HCT116 (cell line): ENCODE results near the gene DNAL4. TPM values are rescaled to one million over a fixed set of nuclear protein-coding genes. Genes with fewer than 3 reads are reported as not detected.

ENCODE experiments used
- ATAC-seq: fragments of 200-7000 bp; cut with Tn5 transposase; 2 replicates; pipeline ENCODE4 v1.9.1; 2020; ENCODE audit warnings: mild to moderate bottlenecking, moderate library complexity
- BruUV-seq: library from RNA; stranded (reverse); fragments of 400-500 nt; replicated peaks from 2 replicates; lab custom pipeline; 2021; lab: Mats Ljungman, UMichigan
- CTCF ChIA-PET: fragments of 300-600 bp; sonication (Branson Sonifier 250); formaldehyde crosslinking; loops from one replicate; lab custom pipeline; 2021; ENCODE audit warnings: antibody characterized with exemption; lab: Charles Lee
- POLR2A ChIA-PET: fragments of 300-600, 350-600 bp; sonication (Branson Sonifier 250); formaldehyde crosslinking; loops from one replicate; lab custom pipeline; 2021; ENCODE audit warnings: antibody characterized with exemption; lab: Charles Lee
- RAD21 ChIA-PET, 2 experiments: fragments of 300-600 bp; sonication (Branson Sonifier 250); formaldehyde crosslinking; loops; one replicate each; lab custom pipeline; 2023; ENCODE audit warnings: low total read pairs in 2 of 2; ENCODE audit not compliant: uncharacterized antibody in 2 of 2, unreplicated experiment in 2 of 2, low non-redundant PET in 1 of 2; lab: Charles Lee
- DNase-seq: peaks from one replicate; pipeline ENCODE4 v3.0.0-alpha.2; 2010; ENCODE audit warnings: low read depth, low spot score
- H2AFZ ChIP-seq: fragments of 200-600 bp; shearing (Covaris generic), sonication (generic); 2 replicates; pipeline ENCODE4 v1.6.1; 2017; ENCODE audit warnings: low read depth, mixed run types, mixed read lengths, antibody characterized with exemption, low read length; ENCODE audit not compliant: poor library complexity, severe bottlenecking
- H3K27ac ChIP-seq: 2 replicates; pipeline ENCODE4 v1.5.1; 2012; ENCODE audit warnings: low read depth, low read length
- H3K27me3 ChIP-seq: fragments of 200-600 bp; sonication (generic); 2 replicates; pipeline ENCODE4 v1.6.1; 2016; ENCODE audit warnings: mixed run types, low read length, mixed read lengths; ENCODE audit not compliant: insufficient read depth
- H3K36me3 ChIP-seq, 2 experiments: fragments of 200-500 bp in 1 of 2; fragments of 200-600 bp in 1 of 2; sonication (Bioruptor generic) in 1 of 2; sonication (generic) in 1 of 2; 2 replicates each; pipeline versions ENCODE4 v1.5.1 to v1.6.1; 2014 to 2016; ENCODE audit warnings: low read length in 2 of 2, inconsistent platforms in 1 of 2, mixed read lengths in 1 of 2, mixed run types in 1 of 2; ENCODE audit not compliant: insufficient read depth in 2 of 2, control insufficient read depth in 1 of 2
- H3K4me1 ChIP-seq, 2 experiments: fragments of 200-600 bp in 1 of 2; sonication (generic) in 1 of 2; 2 replicates each; pipeline versions ENCODE4 v1.5.1 to v1.6.1; 2012 to 2017; ENCODE audit warnings: low read length in 2 of 2, inconsistent platforms in 1 of 2, mild to moderate bottlenecking in 1 of 2, mixed read lengths in 1 of 2, mixed run types in 1 of 2, moderate library complexity in 1 of 2; ENCODE audit not compliant: insufficient read depth in 2 of 2, control insufficient read depth in 1 of 2
- H3K4me2 ChIP-seq: fragments of 200-600 bp; sonication (generic); 2 replicates; pipeline ENCODE4 v1.6.1; 2017; ENCODE audit warnings: mixed run types, low read length, mixed read lengths
- H3K4me3 ChIP-seq, 2 experiments: fragments of 200-600 bp in 1 of 2; sonication (generic) in 1 of 2; replicated peaks in 1 of 2; 2 replicates each; pipeline ENCODE4 v1.5.1; 2011 to 2016; ENCODE audit warnings: low read length in 2 of 2, control low read depth in 1 of 2, low read depth in 1 of 2, mild to moderate bottlenecking in 1 of 2, mixed read lengths in 1 of 2, mixed run types in 1 of 2
- H3K79me2 ChIP-seq: fragments of 200-600 bp; sonication (generic); 2 replicates; pipeline ENCODE4 v1.6.1; 2017; ENCODE audit warnings: mild to moderate bottlenecking, mixed run types, low read length, moderate library complexity, mixed read lengths; ENCODE audit not compliant: insufficient read depth
- H3K9ac ChIP-seq: fragments of 200-600 bp; sonication (generic); 2 replicates; pipeline ENCODE4 v1.6.1; 2016; ENCODE audit warnings: low read length, mixed read lengths
- H3K9me2 ChIP-seq: fragments of 200-600 bp; sonication (generic), shearing (Covaris generic); 2 replicates; pipeline ENCODE4 v1.6.1; 2017; ENCODE audit warnings: mixed run types, mild to moderate bottlenecking, moderate library complexity; ENCODE audit not compliant: insufficient read depth
- H3K9me3 ChIP-seq, 2 experiments: fragments of 200-500 bp in 1 of 2; fragments of 200-600 bp in 1 of 2; sonication (Bioruptor generic) in 1 of 2; sonication (generic) in 1 of 2; 2 replicates each; pipeline ENCODE4 v1.6.1; 2014 to 2017; ENCODE audit warnings: low read length in 2 of 2, mixed read lengths in 2 of 2, inconsistent platforms in 1 of 2, low read depth in 1 of 2, mild to moderate bottlenecking in 1 of 2, mixed run types in 1 of 2, moderate library complexity in 1 of 2; ENCODE audit not compliant: control insufficient read depth in 1 of 2, insufficient read depth in 1 of 2
- H4K20me1 ChIP-seq: fragments of 200-600 bp; sonication (generic), shearing (Covaris generic); 2 replicates; pipeline ENCODE4 v1.6.1; 2017; ENCODE audit warnings: mixed run types, mild to moderate bottlenecking, moderate library complexity; ENCODE audit not compliant: insufficient read depth
- ATF3 ChIP-seq: IDR thresholded peaks from 2 replicates; pipeline ENCODE4 v1.6.1; 2012
- ELF1 ChIP-seq: IDR thresholded peaks from 2 replicates; pipeline ENCODE4 v1.6.1; 2012; ENCODE audit warnings: low read depth, borderline replicate concordance
- POLR2AphosphoS5 ChIP-seq: IDR thresholded peaks from 2 replicates; pipeline ENCODE4 v1.6.1; 2011; ENCODE audit warnings: mild to moderate bottlenecking, low read depth, low read length, moderate library complexity
- RAD21 ChIP-seq: IDR thresholded peaks from 2 replicates; pipeline ENCODE4 v1.6.1; 2012; ENCODE audit warnings: low read depth, mild to moderate bottlenecking
- SIN3A ChIP-seq: IDR thresholded peaks from 2 replicates; pipeline ENCODE4 v1.6.1; 2012; ENCODE audit warnings: low read depth
- TCF7L2 ChIP-seq: IDR thresholded peaks from 2 replicates; pipeline ENCODE4 v1.7.0; 2011; ENCODE audit warnings: borderline replicate concordance, inconsistent platforms; ENCODE audit not compliant: insufficient read depth, insufficient read length; ENCODE audit errors: extremely low read depth
- YY1 ChIP-seq: IDR thresholded peaks from 2 replicates; pipeline ENCODE4 v1.6.1; 2011; ENCODE audit warnings: low read length, low read depth, moderate library complexity, mild to moderate bottlenecking; ENCODE audit not compliant: insufficient replicate concordance; ENCODE audit errors: extremely low read depth
- intact Hi-C: fragments of 100-400 bp; cut with micrococcal nuclease; formaldehyde crosslinking; loops from 2 replicates; pipeline ENCODE4 v1.10.0; 2022
- total RNA-seq: library from RNA; stranded (reverse); gene quantifications from one replicate; pipeline ENCODE4 v1.2.1, GENCODE V29; 2021; ENCODE audit not compliant: unreplicated experiment
- TF ChIP-seq, protein P1 (sequence below): IDR thresholded peaks from 2 replicates; pipeline ENCODE4 v1.6.1; 2012; ENCODE audit warnings: low read depth

DNAL4 gene
- total RNA-seq, 1 experiment from 2014 or later = 18.3 TPM

- CTCF ChIA-PET = interaction anchor here (1.5 kb wide), 1 partner anchor 65 kb away, joined by 3 read pairs; no protein-coding TSS in a partner anchor
- peaks cover 10 to 33% of the 10 kb centered on the region in 2 experiments for H3K4me1 ChIP-seq
- no peaks in the 10 kb centered on the region for H4K20me1 ChIP-seq
- POLR2A ChIA-PET = interaction anchor here (0.7 kb wide), 1 partner anchor 65 kb away, joined by 3 read pairs; no protein-coding TSS in a partner anchor
- no peaks in the 10 kb centered on the region for H3K9me2 ChIP-seq
- TF ChIP-seq TCF7L2 (no peak), YY1 (no peak), SIN3A (no peak), POLR2AphosphoS5 (no peak), ELF1 (no peak), ATF3 (no peak), RAD21 (no peak)
- TF ChIP-seq, protein P1, sequence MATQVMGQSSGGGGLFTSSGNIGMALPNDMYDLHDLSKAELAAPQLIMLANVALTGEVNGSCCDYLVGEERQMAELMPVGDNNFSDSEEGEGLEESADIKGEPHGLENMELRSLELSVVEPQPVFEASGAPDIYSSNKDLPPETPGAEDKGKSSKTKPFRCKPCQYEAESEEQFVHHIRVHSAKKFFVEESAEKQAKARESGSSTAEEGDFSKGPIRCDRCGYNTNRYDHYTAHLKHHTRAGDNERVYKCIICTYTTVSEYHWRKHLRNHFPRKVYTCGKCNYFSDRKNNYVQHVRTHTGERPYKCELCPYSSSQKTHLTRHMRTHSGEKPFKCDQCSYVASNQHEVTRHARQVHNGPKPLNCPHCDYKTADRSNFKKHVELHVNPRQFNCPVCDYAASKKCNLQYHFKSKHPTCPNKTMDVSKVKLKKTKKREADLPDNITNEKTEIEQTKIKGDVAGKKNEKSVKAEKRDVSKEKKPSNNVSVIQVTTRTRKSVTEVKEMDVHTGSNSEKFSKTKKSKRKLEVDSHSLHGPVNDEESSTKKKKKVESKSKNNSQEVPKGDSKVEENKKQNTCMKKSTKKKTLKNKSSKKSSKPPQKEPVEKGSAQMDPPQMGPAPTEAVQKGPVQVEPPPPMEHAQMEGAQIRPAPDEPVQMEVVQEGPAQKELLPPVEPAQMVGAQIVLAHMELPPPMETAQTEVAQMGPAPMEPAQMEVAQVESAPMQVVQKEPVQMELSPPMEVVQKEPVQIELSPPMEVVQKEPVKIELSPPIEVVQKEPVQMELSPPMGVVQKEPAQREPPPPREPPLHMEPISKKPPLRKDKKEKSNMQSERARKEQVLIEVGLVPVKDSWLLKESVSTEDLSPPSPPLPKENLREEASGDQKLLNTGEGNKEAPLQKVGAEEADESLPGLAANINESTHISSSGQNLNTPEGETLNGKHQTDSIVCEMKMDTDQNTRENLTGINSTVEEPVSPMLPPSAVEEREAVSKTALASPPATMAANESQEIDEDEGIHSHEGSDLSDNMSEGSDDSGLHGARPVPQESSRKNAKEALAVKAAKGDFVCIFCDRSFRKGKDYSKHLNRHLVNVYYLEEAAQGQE = no peak
- TF ChIP-seq, all 23 proteins: peak for 0
- no peak for DNase-seq
- H3K79me2 ChIP-seq = no peaks in the 10 kb centered on the region
- no TSS peak for BruUV-seq
- H3K36me3 ChIP-seq = no peaks in the 10 kb centered on the region
- no peaks in the 10 kb centered on the region for H3K9me3 ChIP-seq
- no peaks in the 10 kb centered on the region for H3K27me3 ChIP-seq
- H3K27ac ChIP-seq = no peak overlapping the region
- intact Hi-C loops = no loop called here
- H3K9ac ChIP-seq = no peak overlapping the region
- no peak overlapping the region for H2AFZ ChIP-seq
- no peak overlapping the region for H3K4me3 ChIP-seq
- H3K4me2 ChIP-seq = no peak overlapping the region
- RAD21 ChIA-PET = interaction anchor here in 1 of 2 experiments (0.7 kb wide), 1 partner anchor 21 kb away, joined by 3 read pairs; no protein-coding TSS in a partner anchor
- no peak for ATAC-seq
Observed at GRCh38 chr22:38834215-38834953, 40.4 kb upstream of the DNAL4 start.
